ENCODE data around the gene IRX4. TPM values are rescaled to one million over a fixed set of nuclear protein-coding genes. Genes with fewer than 3 reads are reported as not detected.

The IRX4 gene
- not detected for total RNA-seq

DNA sequence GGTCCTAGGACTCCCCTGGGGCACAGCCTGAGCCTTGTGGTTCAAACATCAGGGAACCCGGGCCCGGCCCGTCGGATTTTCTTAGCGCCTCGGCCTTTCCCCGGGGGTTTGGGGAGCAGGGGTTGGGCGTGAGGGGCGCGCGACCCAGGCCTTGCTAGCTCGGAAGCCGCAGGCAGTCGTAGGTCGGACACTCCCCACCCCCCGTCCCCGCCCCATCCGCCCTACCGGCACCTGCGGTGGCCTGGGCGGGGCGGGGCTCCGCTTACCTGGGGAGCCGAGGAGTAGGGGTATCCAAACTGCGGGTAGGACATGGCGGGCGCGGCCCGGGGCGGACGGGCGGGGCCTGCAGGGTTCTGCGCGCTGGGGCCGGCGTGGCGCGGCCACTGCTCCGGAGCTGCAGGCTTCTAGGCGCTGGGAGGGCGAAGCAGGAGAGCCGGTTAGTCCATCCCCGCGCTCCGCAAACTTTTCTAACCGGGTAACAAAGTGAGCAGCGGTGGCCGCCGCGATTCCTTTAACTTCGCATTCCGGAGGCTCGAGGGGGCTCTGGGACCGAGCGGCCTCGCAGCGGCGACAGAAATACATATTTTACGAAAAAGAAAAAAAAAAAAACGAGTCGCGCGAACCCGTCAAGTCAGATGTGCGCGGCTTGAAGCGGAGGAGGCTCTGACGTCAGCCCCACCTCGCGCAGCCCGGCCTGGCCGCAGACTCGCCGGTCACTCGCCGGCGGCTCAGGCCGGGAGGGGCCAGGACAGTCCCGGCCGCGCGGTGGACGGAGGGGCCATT lies at the start of gene IRX4:
TSS of gene IRX4 (minus strand) at position 589 of the 783 bp plus-strand sequence. CDS start at position 311, 278 bp downstream.
- H3K27ac Mint-ChIP-seq: no peak within 1 kb of the TSS
- no peak within 1 kb of the TSS for H3K4me3 Mint-ChIP-seq
- H3K27me3 Mint-ChIP-seq (ENCODE audit: low read depth): peaks cover 43% of the 10 kb centered on the region
- CTCF ChIA-PET: no interaction called here
- no peaks in the 10 kb centered on the region for H3K36me3 Mint-ChIP-seq (ENCODE audit: low read depth)
- H3K9me3 Mint-ChIP-seq: no peaks in the 10 kb centered on the region
- intact Hi-C loops (cut with micrococcal nuclease): loop anchor here (5.0 kb wide), 2 partner anchors 865 to 1715 kb away; partner anchors contain the start of gene IRX1
- DNase-seq: no peak
- peaks cover 17% of the 10 kb centered on the region for H3K4me1 Mint-ChIP-seq (ENCODE audit: low read depth)

- no peak overlapping the region for H3K27ac Mint-ChIP-seq
- no peak overlapping the region for H3K4me3 Mint-ChIP-seq
- H3K9me3 Mint-ChIP-seq: no peaks in the 10 kb centered on the region
- peaks cover 22% of the 10 kb centered on the region for H3K27me3 Mint-ChIP-seq (ENCODE audit: low read depth)
- no peak for DNase-seq
- intact Hi-C loops (cut with micrococcal nuclease): no loop called here
- peaks cover 2% of the 10 kb centered on the region for H3K4me1 Mint-ChIP-seq (ENCODE audit: low read depth)
- H3K36me3 Mint-ChIP-seq (ENCODE audit: low read depth): no peaks in the 10 kb centered on the region
- CTCF ChIA-PET: no interaction called here
Observed at GRCh38 chr5:1931604-1932231, 49.0 kb upstream of the IRX4 start.

- H3K9me3 Mint-ChIP-seq: no peaks in the 10 kb centered on the region
- no peak overlapping the region for H3K4me3 Mint-ChIP-seq
- no peak overlapping the region for H3K27ac Mint-ChIP-seq
- DNase-seq: no peak
- H3K27me3 Mint-ChIP-seq (ENCODE audit: low read depth): peaks cover 22% of the 10 kb centered on the region
- intact Hi-C loops (cut with micrococcal nuclease): no loop called here
- H3K36me3 Mint-ChIP-seq (ENCODE audit: low read depth): no peaks in the 10 kb centered on the region
- peaks cover 2% of the 10 kb centered on the region for H3K4me1 Mint-ChIP-seq (ENCODE audit: low read depth)
- CTCF ChIA-PET: no interaction called here
Observed at GRCh38 chr5:1930880-1931603, 48.3 kb upstream of the IRX4 start.

- CTCF ChIA-PET: no interaction called here
- Mint-ChIP-seq H3K27me3 (ENCODE audit: low read depth) (peaks cover 22% of the 10 kb centered on the region), H3K9me3 (no peaks in the 10 kb centered on the region), H3K27ac (no peak overlapping the region), H3K36me3 (ENCODE audit: low read depth) (no peaks in the 10 kb centered on the region), H3K4me1 (ENCODE audit: low read depth) (peaks cover 2% of the 10 kb centered on the region), H3K4me3 (no peak overlapping the region)
- intact Hi-C loops (cut with micrococcal nuclease): no loop called here
- no peak for DNase-seq
Observed at GRCh38 chr5:1930501-1930879, 47.8 kb upstream of the IRX4 start.

DNA sequence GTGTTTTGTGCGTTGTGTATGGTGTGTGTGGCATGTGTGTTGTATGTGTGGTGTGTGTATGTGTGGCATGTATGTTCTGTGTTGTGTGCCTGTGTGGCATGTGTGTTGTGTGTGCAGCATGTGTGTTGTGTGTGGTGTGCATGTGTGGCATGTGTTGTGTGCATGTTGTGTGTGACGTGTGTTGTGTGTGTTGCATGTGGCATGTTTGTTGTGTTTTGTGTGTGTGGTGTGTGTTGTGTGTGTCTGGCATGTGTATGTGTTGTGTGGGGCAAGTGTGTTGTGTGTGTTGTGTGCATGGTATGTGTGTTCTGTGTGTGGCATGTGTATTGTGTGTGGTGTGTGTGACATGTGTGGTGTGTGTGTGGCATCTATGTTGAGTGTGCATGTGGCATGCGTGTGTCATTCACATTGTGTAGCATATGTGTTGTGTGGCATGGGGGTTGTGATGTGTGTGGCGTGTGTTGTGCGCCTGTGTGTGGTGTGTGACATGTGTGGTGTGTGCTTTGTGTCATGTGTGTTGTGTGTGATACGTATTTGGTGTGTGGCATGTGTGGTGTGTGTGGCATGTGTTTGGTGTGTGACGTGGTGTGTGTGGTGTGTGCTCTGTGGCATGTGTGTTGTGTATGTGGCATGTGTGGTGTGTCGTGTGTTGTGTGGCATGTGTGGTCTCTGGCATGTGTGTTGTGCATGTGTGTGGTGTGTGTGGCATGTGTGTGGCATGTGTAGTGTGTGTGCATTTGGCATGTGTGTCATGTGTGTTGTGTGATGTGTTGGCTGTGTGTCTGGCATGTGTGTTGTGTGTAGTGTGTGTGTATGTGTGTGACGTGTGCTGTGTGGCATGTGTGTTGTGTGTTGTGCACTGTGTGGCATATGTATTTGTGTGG lies 46.6 kb upstream of the IRX4 start:
- no peak for DNase-seq
- intact Hi-C loops (cut with micrococcal nuclease): no loop called here
- H3K36me3 Mint-ChIP-seq (ENCODE audit: low read depth): no peaks in the 10 kb centered on the region
- H3K27ac Mint-ChIP-seq: no peak overlapping the region
- no peak overlapping the region for H3K4me3 Mint-ChIP-seq
- CTCF ChIA-PET: no interaction called here
- H3K9me3 Mint-ChIP-seq: no peaks in the 10 kb centered on the region
- peaks cover 2% of the 10 kb centered on the region for H3K4me1 Mint-ChIP-seq (ENCODE audit: low read depth)
- H3K27me3 Mint-ChIP-seq (ENCODE audit: low read depth): peaks cover 19% of the 10 kb centered on the region

DNA sequence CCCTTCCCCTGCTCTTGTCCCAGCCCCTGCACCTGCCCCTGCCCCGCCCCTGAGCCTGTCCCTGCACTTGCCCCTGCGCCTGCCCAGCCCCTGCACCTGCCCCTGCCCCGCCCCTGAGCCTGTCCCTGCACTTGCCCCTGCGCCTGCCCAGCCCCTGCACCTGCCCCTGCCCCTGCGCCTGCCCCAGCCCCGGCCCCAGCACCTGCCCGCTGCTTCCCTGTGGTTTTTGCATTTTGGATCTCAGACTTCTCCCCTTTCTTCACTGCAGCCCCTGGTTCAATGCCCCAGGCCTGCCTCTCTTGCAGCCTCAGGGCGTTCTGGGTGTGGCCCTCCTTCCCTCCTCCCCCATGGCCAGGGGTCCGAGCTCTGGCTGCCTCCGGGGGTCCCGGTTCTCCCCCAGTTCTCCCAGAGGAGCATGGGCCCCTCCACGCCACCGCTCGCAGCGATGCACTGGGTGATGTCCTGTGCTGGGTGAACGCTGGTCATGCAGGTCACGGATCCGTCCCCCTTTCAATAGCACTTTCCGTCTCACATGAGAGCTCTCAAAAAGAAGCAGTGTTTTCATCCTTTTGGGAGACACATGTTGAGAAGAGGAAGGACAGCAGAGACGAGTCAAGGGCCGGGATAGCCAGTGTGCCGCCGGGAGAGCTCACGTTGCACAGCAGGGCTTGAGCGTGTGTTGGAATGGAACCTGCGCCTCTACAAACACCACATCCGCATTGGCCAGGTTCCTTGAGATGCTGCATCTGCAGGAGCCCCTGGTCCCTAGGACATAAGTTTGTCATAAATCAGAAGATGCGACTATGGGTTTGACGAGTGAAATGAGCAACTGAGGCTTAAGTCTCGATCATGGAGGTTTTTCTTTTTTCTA lies 44.0 kb upstream of the IRX4 start:
- CTCF ChIA-PET: no interaction called here
- H3K27me3 Mint-ChIP-seq (ENCODE audit: low read depth): peaks cover 12% of the 10 kb centered on the region
- H3K27ac Mint-ChIP-seq: no peak overlapping the region
- no peak for DNase-seq
- H3K36me3 Mint-ChIP-seq (ENCODE audit: low read depth): no peaks in the 10 kb centered on the region
- H3K9me3 Mint-ChIP-seq: no peaks in the 10 kb centered on the region
- no peak overlapping the region for H3K4me3 Mint-ChIP-seq
- H3K4me1 Mint-ChIP-seq (ENCODE audit: low read depth): no peaks in the 10 kb centered on the region
- intact Hi-C loops (cut with micrococcal nuclease): no loop called here

DNA sequence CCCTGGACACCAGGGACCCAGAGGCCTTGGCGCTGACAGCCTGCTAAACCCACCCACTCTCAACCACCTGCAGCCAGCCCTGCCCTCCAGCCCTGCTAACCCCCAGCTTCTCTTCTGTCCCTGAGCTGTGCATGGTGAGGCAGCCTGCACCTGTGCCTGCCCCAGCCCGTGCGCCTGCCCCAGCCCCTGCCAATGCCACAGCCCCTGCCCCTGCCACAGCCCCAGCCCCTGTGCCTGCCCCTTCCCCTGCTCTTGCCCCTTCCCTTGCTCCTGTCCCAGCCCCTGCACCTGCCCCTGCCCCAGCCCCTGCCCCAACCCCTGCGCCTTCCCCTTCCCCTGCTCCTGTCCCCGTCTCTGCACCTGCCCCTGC lies 43.3 kb upstream of the IRX4 start:
- H3K27me3 Mint-ChIP-seq (ENCODE audit: low read depth): peaks cover 9% of the 10 kb centered on the region
- H3K27ac Mint-ChIP-seq: no peak overlapping the region
- H3K36me3 Mint-ChIP-seq (ENCODE audit: low read depth): no peaks in the 10 kb centered on the region
- no peaks in the 10 kb centered on the region for H3K9me3 Mint-ChIP-seq
- intact Hi-C loops (cut with micrococcal nuclease): no loop called here
- CTCF ChIA-PET: no interaction called here
- no peaks in the 10 kb centered on the region for H3K4me1 Mint-ChIP-seq (ENCODE audit: low read depth)
- DNase-seq: no peak
- H3K4me3 Mint-ChIP-seq: no peak overlapping the region

DNA sequence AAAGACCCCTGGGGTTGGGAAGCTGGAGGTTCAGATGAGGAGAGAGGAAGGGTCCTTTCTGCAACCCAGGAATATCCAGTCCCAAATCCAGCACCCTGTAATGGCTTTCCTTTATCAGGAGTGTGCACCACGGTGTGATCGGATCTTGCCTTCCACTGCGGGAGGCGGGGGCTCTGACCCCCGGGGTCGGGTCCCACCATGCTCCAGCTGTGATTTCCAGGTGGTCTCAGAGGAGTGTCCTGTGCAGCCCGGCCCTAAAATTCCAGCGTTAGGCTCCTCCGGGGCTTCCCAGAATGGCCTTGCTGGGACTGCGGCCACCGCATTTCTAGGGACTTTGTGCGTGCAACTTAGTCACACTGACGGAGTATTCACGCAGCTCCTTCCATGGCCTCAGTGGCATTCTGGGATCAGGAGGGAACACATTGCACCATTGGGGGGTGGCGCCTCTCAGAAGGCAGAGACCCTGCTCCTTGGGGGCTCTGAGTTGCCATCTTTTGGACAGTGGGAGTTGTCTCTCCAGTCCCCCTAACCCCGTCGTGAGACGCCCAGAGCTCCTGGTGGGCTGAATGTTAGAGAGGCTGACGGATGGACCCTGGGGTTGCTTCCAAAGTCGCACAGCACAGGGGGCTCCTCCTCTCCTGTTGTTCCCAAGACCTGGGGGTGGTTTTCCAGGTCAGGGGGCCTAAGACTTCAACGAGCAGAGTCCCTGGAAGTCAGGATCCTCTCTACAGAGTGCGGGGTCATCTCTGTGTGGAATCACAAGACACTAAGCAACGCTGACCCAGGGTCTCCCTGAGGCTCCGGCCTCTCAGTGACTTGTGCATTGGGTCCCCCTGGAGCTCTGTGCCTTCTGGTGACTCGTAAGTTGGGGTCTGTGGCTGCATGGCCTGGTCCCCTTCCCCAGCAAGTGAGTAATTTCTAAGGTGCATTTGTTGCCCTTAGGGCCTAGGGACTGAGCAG lies 42.7 kb upstream of the IRX4 start:
- H3K4me3 Mint-ChIP-seq: no peak overlapping the region
- H3K4me1 Mint-ChIP-seq (ENCODE audit: low read depth): no peaks in the 10 kb centered on the region
- H3K36me3 Mint-ChIP-seq (ENCODE audit: low read depth): no peaks in the 10 kb centered on the region
- no peak for DNase-seq
- CTCF ChIA-PET: no interaction called here
- no peaks in the 10 kb centered on the region for H3K9me3 Mint-ChIP-seq
- H3K27me3 Mint-ChIP-seq (ENCODE audit: low read depth): peaks cover 9% of the 10 kb centered on the region
- intact Hi-C loops (cut with micrococcal nuclease): no loop called here
- no peak overlapping the region for H3K27ac Mint-ChIP-seq

- no peak overlapping the region for H3K4me3 Mint-ChIP-seq
- no peaks in the 10 kb centered on the region for H3K4me1 Mint-ChIP-seq (ENCODE audit: low read depth)
- H3K9me3 Mint-ChIP-seq: no peaks in the 10 kb centered on the region
- CTCF ChIA-PET: no interaction called here
- no peaks in the 10 kb centered on the region for H3K36me3 Mint-ChIP-seq (ENCODE audit: low read depth)
- intact Hi-C loops (cut with micrococcal nuclease): no loop called here
- no peak for DNase-seq
- H3K27ac Mint-ChIP-seq: no peak overlapping the region
- H3K27me3 Mint-ChIP-seq (ENCODE audit: low read depth): peaks cover 9% of the 10 kb centered on the region
Observed at GRCh38 chr5:1923766-1924165, 41.0 kb upstream of the IRX4 start.

DNA sequence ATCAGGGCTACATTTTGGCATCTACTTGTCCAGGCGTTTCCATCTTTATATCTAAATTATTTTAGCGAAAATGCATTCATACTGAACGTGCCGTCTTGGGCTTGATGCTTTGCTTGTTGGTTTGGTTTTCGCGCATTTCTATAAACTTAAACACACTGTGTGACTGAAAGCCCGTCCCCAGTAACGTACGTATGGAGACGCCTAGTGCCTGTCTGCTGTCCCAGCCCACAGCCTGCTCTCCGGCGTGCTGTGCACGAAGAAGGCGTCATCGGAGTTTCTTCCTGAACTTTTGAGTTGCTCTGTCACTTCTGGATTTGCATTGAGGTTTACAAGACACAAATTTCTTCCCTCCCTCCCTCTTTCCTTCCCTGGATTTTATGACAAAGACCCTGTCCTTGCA lies 40.6 kb upstream of the IRX4 start:
- no peaks in the 10 kb centered on the region for H3K4me1 Mint-ChIP-seq (ENCODE audit: low read depth)
- H3K9me3 Mint-ChIP-seq: no peaks in the 10 kb centered on the region
- DNase-seq: no peak
- H3K36me3 Mint-ChIP-seq (ENCODE audit: low read depth): no peaks in the 10 kb centered on the region
- H3K27me3 Mint-ChIP-seq (ENCODE audit: low read depth): peaks cover 9% of the 10 kb centered on the region
- intact Hi-C loops (cut with micrococcal nuclease): no loop called here
- H3K4me3 Mint-ChIP-seq: no peak overlapping the region
- H3K27ac Mint-ChIP-seq: no peak overlapping the region
- CTCF ChIA-PET: no interaction called here

DNA sequence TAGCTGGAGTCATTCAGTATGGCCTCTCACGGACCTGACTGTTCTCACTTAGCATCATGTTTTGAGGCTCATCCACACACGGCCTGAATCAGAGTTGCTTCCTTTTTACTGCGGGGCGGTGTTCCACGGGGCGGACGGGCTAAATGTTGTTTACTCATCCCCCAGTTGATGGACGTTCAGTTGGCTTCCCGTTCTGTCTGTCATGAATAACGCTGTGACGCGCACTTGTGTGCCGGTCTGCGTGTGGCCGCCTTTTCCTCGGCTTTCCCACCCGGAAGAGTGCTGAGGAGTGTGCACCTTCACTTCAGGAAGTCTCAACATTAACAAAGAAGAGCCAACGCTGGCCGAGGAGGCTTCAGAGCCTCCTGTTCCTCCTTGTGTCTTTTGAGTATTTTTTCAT lies 39.0 kb upstream of the IRX4 start:
- Mint-ChIP-seq H3K36me3 (ENCODE audit: low read depth) (no peaks in the 10 kb centered on the region), H3K9me3 (no peaks in the 10 kb centered on the region), H3K4me3 (no peak overlapping the region), H3K27ac (no peak overlapping the region), H3K27me3 (ENCODE audit: low read depth) (peaks cover 6% of the 10 kb centered on the region), H3K4me1 (ENCODE audit: low read depth) (no peaks in the 10 kb centered on the region)
- CTCF ChIA-PET: no interaction called here
- DNase-seq: no peak
- intact Hi-C loops (cut with micrococcal nuclease): no loop called here

Data from activated naive CD4-positive, alpha-beta T cell treated with anti-CD3 and anti-CD28 coated beads for 36 hours (primary cell).